ENCODE results near the gene FGFBP2. TPM values are rescaled to one million over a fixed set of nuclear protein-coding genes. Genes with fewer than 3 reads are reported as not detected.

The FGFBP2 gene
- total RNA-seq, 2 donors from 2014 or later, result not detected

DNA sequence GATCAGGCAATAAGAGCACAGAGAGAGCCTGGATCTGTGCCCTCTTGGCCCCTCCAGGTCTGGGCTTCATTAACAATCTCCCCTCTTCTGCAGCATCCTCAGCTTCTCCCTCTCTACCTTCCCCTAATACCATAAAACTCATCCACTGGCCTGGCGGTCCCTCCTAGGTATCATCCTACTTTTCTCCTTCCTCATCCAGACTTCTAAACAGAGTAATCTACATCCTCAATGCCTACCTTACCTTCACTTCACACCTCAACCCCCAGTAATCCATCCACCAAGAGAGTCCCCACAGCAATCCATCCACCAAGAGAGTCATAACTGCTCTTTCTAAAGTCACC lies 41.4 kb downstream of the FGFBP2 start:
- Histone ChIP-seq H3K4me1 (ENCODE audit: control insufficient read depth, insufficient read depth, low read length) (no peaks in the 10 kb centered on the region), H3K9me3 (ENCODE audit: control insufficient read depth, low read length) (peaks cover 3% of the 10 kb centered on the region), H3K27ac (ENCODE audit: low read depth, low read length) (no peak overlapping the region), H3K27me3 (ENCODE audit: control insufficient read depth, insufficient read depth, low read length, poor library complexity, severe bottlenecking) (no peaks in the 10 kb centered on the region), H3K4me3 (ENCODE audit: low read length) (no peak overlapping the region), H3K36me3 (ENCODE audit: control insufficient read depth, insufficient read depth, low read length) (no peaks in the 10 kb centered on the region), H3K9ac (ENCODE audit: extremely low read depth, low read length, poor library complexity, severe bottlenecking) (no peak overlapping the region)
- H3K4me1 Mint-ChIP-seq, result no peaks in the 10 kb centered on the region
- H3K4me3 Mint-ChIP-seq, result no peak overlapping the region
- H3K27ac Mint-ChIP-seq, result no peak overlapping the region
- no peak for TF ChIP-seq CTCF (conservative IDR thresholded peaks at IDR 0.05)
- peaks cover 11% of the 10 kb centered on the region for H3K27me3 Mint-ChIP-seq (ENCODE audit: insufficient read depth)
- no peaks in the 10 kb centered on the region for H3K36me3 Mint-ChIP-seq (ENCODE audit: low read depth)
- 88 to 92% methylated on average over 1 of the region's 1 CpG for WGBS, 2 experiments (ENCODE audit: insufficient coverage in 1 of 2, insufficient read length in 1 of 2)
- no peaks in the 10 kb centered on the region for H3K9me3 Mint-ChIP-seq
- no peak for DNase-seq

- H3K27ac ChIP-seq (ENCODE audit: low read depth, low read length), result no peak overlapping the region
- Mint-ChIP-seq H3K27me3 (ENCODE audit: insufficient read depth) (peaks cover 11% of the 10 kb centered on the region), H3K36me3 (ENCODE audit: low read depth) (no peaks in the 10 kb centered on the region), H3K27ac (no peak overlapping the region), H3K4me3 (no peak overlapping the region), H3K4me1 (no peaks in the 10 kb centered on the region), H3K9me3 (peaks cover 5% of the 10 kb centered on the region)
- no peaks in the 10 kb centered on the region for H3K4me1 ChIP-seq (ENCODE audit: control insufficient read depth, insufficient read depth, low read length)
- H3K9me3 ChIP-seq (ENCODE audit: control insufficient read depth, low read length), result peaks cover 5% of the 10 kb centered on the region
- no peak overlapping the region for H3K9ac ChIP-seq (ENCODE audit: extremely low read depth, low read length, poor library complexity, severe bottlenecking)
- 86 to 100% methylated on average over 4 of the region's 4 CpGs for WGBS, 2 experiments (ENCODE audit: insufficient coverage in 1 of 2, insufficient read length in 1 of 2)
- H3K36me3 ChIP-seq (ENCODE audit: control insufficient read depth, insufficient read depth, low read length), result no peaks in the 10 kb centered on the region
- no peak overlapping the region for H3K4me3 ChIP-seq (ENCODE audit: low read length)
- TF ChIP-seq CTCF (conservative IDR thresholded peaks at IDR 0.05), result no peak
- no peak for DNase-seq
- H3K27me3 ChIP-seq (ENCODE audit: control insufficient read depth, insufficient read depth, low read length, poor library complexity, severe bottlenecking), result no peaks in the 10 kb centered on the region
These were observed 42.0 kb downstream of the FGFBP2 start for GRCh38 chr4:15920723-15921591.

DNA sequence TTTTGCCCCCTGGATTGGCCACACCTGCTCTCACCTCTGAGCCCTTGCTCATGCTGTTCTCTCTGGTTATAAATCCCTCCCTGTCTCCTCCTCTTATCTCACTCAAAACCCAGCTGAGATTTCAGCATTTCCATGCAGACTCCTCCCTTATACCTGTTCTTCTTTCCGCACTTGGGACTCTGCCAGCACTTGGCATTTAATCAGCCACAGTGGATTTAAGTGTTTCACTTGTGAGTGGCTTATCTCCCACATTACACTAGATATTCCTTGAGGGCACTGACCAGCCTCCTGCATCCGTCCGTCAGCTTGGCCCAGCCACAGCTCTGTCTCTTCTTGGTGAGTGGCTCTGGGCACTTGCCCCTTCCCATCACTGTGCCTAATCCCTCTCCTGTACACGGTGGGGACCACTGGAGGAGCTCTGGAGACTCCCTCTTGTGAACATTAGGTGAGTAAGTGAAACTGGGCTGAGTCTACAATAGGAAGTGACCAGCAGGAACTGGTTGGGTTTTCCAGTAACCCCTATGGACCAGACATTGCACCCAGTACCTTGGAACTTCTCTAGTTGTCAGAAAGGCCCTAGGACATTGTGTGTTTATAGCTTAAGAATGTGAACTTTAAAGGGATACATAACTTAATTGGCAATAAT lies 44.4 kb downstream of the FGFBP2 start:
- no peak for TF ChIP-seq CTCF (conservative IDR thresholded peaks at IDR 0.05)
- WGBS, 2 experiments (ENCODE audit: insufficient coverage in 1 of 2, insufficient read length in 1 of 2), result 92 to 93% methylated on average over 3 to 4 of the region's 4 CpGs
- no peaks in the 10 kb centered on the region for H3K36me3 Mint-ChIP-seq (ENCODE audit: low read depth)
- no peak overlapping the region for H3K4me3 ChIP-seq (ENCODE audit: low read length)
- peaks cover 15% of the 10 kb centered on the region for H3K9me3 Mint-ChIP-seq
- H3K4me1 Mint-ChIP-seq, result no peaks in the 10 kb centered on the region
- peaks cover 5% of the 10 kb centered on the region for H3K9me3 ChIP-seq (ENCODE audit: control insufficient read depth, low read length)
- H3K27me3 ChIP-seq (ENCODE audit: control insufficient read depth, insufficient read depth, low read length, poor library complexity, severe bottlenecking), result no peaks in the 10 kb centered on the region
- H3K4me1 ChIP-seq (ENCODE audit: control insufficient read depth, insufficient read depth, low read length), result no peaks in the 10 kb centered on the region
- H3K36me3 ChIP-seq (ENCODE audit: control insufficient read depth, insufficient read depth, low read length), result no peaks in the 10 kb centered on the region
- no peak for DNase-seq
- no peak overlapping the region for H3K4me3 Mint-ChIP-seq
- H3K27ac Mint-ChIP-seq, result no peak overlapping the region
- H3K27me3 Mint-ChIP-seq (ENCODE audit: insufficient read depth), result peaks cover 11% of the 10 kb centered on the region
- H3K27ac ChIP-seq (ENCODE audit: low read depth, low read length), result no peak overlapping the region
- H3K9ac ChIP-seq (ENCODE audit: extremely low read depth, low read length, poor library complexity, severe bottlenecking), result no peak overlapping the region
